ENCODE measurements around the gene FAM228A. TPM values are rescaled to one million over a fixed set of nuclear protein-coding genes. Genes with fewer than 3 reads are reported as not detected.

The FAM228A gene
- total RNA-seq, 2 experiments from 2014 or later, result not detected

DNA sequence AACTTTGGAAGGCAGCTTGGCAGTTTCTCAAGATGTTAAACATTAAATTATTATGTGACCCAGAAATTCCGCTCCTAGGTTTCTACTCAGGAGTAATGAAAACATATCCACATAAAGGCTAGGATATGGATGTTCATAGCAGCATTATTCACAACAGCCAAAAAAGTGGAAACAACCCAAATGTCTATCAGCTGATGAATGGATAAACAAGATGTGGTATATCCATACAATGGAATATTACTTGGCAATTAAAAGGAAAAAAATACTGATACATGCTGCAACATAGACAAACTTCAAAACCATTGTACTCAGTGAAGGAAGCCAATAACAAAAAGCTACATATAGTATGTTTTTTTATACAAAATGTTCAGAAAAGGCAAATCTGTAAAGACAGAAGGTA lies 12.4 kb upstream of the FAM228A start:
- no peak for ATAC-seq
- Mint-ChIP-seq H3K27me3 (no peaks in the 10 kb centered on the region), H3K4me1 (ENCODE audit: low read depth) (no peaks in the 10 kb centered on the region), H3K27ac (no peak overlapping the region), H3K36me3 (ENCODE audit: low read depth) (no peaks in the 10 kb centered on the region), H3K9me3 (no peaks in the 10 kb centered on the region), H3K4me3 (no peak overlapping the region)
- intact Hi-C loops (cut with micrococcal nuclease), result no loop called here
- TF ChIP-seq, protein P1, sequence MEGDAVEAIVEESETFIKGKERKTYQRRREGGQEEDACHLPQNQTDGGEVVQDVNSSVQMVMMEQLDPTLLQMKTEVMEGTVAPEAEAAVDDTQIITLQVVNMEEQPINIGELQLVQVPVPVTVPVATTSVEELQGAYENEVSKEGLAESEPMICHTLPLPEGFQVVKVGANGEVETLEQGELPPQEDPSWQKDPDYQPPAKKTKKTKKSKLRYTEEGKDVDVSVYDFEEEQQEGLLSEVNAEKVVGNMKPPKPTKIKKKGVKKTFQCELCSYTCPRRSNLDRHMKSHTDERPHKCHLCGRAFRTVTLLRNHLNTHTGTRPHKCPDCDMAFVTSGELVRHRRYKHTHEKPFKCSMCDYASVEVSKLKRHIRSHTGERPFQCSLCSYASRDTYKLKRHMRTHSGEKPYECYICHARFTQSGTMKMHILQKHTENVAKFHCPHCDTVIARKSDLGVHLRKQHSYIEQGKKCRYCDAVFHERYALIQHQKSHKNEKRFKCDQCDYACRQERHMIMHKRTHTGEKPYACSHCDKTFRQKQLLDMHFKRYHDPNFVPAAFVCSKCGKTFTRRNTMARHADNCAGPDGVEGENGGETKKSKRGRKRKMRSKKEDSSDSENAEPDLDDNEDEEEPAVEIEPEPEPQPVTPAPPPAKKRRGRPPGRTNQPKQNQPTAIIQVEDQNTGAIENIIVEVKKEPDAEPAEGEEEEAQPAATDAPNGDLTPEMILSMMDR (IDR thresholded peaks at IDR 0.05), result no peak
- DNase-seq, result no peak
- ChIA-PET CTCF (interaction anchor here (1.6 to 3.2 kb wide), 5 partner anchors 9 to 338 kb away, joined by 4 to 21 read pairs (median 7); partner anchors contain the start of gene TP53I3), POLR2A (interaction anchor here (0.9 kb wide), 1 partner anchor 18 kb away, joined by 3 read pairs; no protein-coding TSS in a partner anchor)

DNA sequence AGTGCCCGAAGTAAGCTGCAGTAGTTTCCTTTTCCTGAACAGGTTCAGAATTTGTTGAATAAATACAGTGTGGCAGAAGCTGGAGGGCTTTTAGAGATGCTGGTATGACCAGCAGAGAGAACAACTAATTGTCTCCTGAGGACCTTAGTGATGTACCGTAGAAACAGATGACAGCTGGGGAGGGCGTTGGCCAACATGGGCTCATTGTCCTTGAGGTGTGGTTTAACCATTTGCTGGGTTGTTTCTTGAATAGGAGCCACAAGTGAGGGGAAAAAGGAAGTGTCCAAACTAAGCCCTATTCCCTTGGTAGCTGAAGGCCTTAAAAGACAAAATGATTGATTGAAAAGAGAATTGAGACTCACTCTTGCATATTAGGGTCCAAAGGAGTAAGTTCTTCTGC lies 11.7 kb upstream of the FAM228A start:
- CTCF ChIA-PET, result interaction anchor here (1.0 to 3.2 kb wide), 8 partner anchors 10 to 339 kb away, joined by 3 to 21 read pairs (median 5); partner anchors contain the start of gene TP53I3
- H3K27me3 Mint-ChIP-seq, result no peaks in the 10 kb centered on the region
- ATAC-seq (no peak), DNase-seq (no peak)
- H3K36me3 Mint-ChIP-seq (ENCODE audit: low read depth), result no peaks in the 10 kb centered on the region
- TF ChIP-seq, protein P1 (IDR thresholded peaks at IDR 0.05), result no peak
- no peaks in the 10 kb centered on the region for H3K4me1 Mint-ChIP-seq (ENCODE audit: low read depth)
- POLR2A ChIA-PET, result interaction anchor here (0.9 kb wide), 1 partner anchor 19 kb away, joined by 3 read pairs; no protein-coding TSS in a partner anchor
- H3K4me3 Mint-ChIP-seq, result no peak overlapping the region
- no peak overlapping the region for H3K27ac Mint-ChIP-seq
- intact Hi-C loops (cut with micrococcal nuclease), result no loop called here
- no peaks in the 10 kb centered on the region for H3K9me3 Mint-ChIP-seq

DNA sequence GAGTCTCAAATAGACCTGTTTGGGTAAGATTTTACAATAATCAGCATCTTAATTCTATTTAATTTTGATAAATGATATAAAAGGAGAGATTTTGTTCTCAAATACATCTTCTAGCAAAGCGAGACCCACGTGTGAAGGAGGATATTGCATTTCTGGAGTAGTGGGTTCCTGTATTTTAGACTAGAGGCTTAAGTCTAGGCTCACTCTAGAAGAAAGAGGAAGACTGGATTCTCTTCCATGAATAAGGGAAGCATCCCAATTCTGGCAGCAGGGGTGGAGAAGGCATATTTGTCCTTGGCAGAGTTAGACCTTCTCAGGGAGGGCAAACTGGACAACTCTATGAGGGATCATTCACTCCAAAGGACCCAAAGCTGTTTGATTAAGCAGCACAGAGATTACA lies 11.3 kb upstream of the FAM228A start:
- DNase-seq, result no peak
- CTCF ChIA-PET, result interaction anchor here (0.6 to 3.2 kb wide), 16 partner anchors 10 to 367 kb away, joined by 3 to 21 read pairs (median 4); partner anchors contain the start of gene TP53I3
- Mint-ChIP-seq H3K9me3 (no peaks in the 10 kb centered on the region), H3K4me1 (ENCODE audit: low read depth) (no peaks in the 10 kb centered on the region), H3K27ac (no peak overlapping the region), H3K4me3 (no peak overlapping the region), H3K27me3 (no peaks in the 10 kb centered on the region), H3K36me3 (ENCODE audit: low read depth) (no peaks in the 10 kb centered on the region)
- POLR2A ChIA-PET, result interaction anchor here (0.9 kb wide), 1 partner anchor 19 kb away, joined by 3 read pairs; no protein-coding TSS in a partner anchor
- TF ChIP-seq, protein P1 (IDR thresholded peaks at IDR 0.05), result no peak
- intact Hi-C loops (cut with micrococcal nuclease), result no loop called here
- ATAC-seq, result no peak

GRCh38 chr2:24164416-24164973 lies 10.4 kb upstream of the FAM228A start:
- Mint-ChIP-seq H3K4me3 (no peak overlapping the region), H3K36me3 (ENCODE audit: low read depth) (no peaks in the 10 kb centered on the region), H3K27me3 (no peaks in the 10 kb centered on the region), H3K9me3 (no peaks in the 10 kb centered on the region), H3K4me1 (ENCODE audit: low read depth) (no peaks in the 10 kb centered on the region), H3K27ac (no peak overlapping the region)
- TF ChIP-seq, protein P1 (IDR thresholded peaks at IDR 0.05), result peak; percentile 91
- intact Hi-C loops (cut with micrococcal nuclease), result no loop called here
- peak; percentile 70 for DNase-seq
- peak; percentile 91 for ATAC-seq
- CTCF ChIA-PET, result interaction anchor here (0.6 to 3.2 kb wide), 16 partner anchors 9 to 368 kb away, joined by 3 to 21 read pairs (median 4); partner anchors contain the start of gene TP53I3
- POLR2A ChIA-PET, result no interaction called here

DNA sequence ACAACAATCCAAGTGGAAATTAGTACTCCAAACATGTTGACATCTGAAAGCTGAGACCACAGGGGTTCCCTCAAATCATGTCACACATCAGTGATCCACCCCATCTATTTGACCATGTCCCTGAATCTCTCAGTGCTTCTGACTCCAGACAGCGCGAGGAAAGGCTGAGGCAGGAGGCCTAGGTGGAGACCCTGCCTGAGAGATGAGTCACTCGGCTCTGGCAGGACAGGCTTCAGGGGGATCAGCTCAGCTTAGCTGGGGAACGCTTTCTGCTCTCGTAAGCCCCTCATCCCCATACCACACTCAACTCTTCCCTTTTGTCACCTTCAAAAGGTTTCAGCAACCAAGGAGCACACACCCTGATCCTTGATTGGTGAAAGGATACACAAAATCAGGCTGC lies 5.8 kb upstream of the FAM228A start:
- TF ChIP-seq, protein P1 (IDR thresholded peaks at IDR 0.05), result no peak
- Mint-ChIP-seq H3K4me3 (no peak overlapping the region), H3K36me3 (ENCODE audit: low read depth) (no peaks in the 10 kb centered on the region), H3K27ac (no peak overlapping the region), H3K4me1 (ENCODE audit: low read depth) (no peaks in the 10 kb centered on the region), H3K9me3 (no peaks in the 10 kb centered on the region), H3K27me3 (peaks cover 1% of the 10 kb centered on the region)
- DNase-seq, result no peak
- ChIA-PET CTCF (interaction anchor here (0.7 kb wide), 1 partner anchor 85 kb away, joined by 3 read pairs; the partner anchor contains the start of gene TP53I3), POLR2A (no interaction called here)
- intact Hi-C loops (cut with micrococcal nuclease), result no loop called here
- ATAC-seq, result no peak
